GM10847 (cell line): ENCODE measurements around the gene SPAG16.

ENCODE experiments used
- POLR2A ChIP-seq: IDR thresholded peaks from 2 replicates; pipeline ENCODE4 v1.6.1; 2011; ENCODE audit not compliant: insufficient read length; ENCODE audit errors: extremely low read depth

SPAG16 gene

DNA sequence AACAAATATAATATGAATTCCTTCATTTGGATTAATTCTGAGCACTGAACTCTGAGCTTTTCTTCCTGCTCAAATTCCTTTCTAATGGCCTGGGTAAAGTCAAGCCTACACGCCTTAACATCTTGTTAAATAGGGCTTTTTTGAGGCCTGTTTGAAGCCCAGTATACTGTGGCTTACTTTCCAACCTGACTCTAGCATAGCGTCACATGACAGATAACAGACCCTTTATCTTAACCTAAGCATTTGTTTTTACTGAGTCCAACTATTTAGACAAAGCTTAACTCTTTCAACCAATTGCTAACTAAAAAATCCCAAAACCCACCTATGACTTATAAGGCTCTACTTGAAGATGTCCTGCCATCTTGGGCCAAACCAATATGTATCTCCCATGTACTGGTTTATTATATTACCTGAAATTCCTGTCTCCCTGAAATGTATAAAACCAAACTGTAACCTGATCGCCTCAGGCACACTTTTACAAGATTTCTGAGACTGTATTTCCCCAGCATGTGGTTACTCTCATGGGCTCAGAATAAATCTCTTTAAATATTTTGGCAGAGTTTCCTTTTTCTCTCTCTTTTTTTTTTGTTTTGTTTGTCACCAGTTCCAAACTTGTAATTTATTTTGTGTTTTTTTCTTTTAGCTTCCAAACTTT lies 855.5 kb downstream of the SPAG16 start:
- TF ChIP-seq POLR2A: no peak

DNA sequence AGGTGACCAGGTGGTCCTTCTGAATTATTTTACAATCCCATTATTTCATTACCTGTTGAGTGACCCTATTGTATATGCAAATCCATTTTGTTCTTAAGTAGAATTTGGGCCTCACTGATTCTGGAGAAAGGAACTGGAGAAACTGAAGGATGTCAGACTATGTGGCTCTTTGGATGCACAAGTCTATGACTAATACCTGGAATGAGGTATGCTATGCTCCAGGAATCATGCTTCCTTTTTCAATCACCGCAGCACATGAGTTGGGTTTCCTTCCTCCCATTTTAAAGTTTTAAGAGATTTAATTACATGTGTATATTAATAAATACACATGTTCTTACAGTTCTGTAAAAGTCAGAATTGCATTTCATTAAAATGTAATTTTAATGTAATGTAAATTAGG lies 872.7 kb downstream of the SPAG16 start:
- TF ChIP-seq POLR2A: no peak

DNA sequence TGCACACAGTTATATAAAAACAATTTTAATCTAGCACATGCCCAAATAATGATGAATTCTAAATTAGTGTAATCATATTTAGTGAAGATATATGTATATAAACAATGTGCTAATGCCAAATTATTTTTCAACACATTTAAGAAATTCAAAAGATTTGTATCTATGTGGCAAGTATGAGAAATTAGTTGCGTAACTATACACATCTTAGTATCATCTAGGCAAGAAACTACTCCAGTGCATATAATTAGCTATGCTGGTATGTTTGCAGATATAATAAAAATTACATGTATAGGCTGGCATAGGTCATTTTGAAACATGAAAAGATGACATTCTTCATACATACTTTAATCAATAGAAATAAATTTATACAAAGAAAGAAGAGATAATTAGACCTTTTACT lies 874.6 kb downstream of the SPAG16 start:
- TF ChIP-seq POLR2A: no peak

DNA sequence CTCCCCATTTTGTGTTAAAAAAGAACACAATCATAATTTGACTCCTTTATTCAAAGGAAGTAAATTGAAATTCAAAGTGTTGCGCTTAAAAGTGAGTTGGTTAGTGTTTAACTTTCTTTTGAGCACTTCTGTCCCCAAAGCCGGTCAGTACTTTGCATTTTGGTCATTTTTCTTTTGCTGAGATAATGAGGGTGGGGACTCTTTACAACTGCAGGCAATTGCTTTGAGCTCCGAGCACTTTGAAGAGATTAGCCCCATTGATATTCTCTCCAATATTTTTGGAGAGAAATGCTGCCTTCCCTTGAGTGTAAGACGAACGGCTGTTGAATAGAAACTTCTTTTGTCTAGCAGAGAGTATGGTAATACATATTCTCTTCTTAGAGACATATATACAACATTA lies 885.0 kb downstream of the SPAG16 start:
- TF ChIP-seq POLR2A: no peak

DNA sequence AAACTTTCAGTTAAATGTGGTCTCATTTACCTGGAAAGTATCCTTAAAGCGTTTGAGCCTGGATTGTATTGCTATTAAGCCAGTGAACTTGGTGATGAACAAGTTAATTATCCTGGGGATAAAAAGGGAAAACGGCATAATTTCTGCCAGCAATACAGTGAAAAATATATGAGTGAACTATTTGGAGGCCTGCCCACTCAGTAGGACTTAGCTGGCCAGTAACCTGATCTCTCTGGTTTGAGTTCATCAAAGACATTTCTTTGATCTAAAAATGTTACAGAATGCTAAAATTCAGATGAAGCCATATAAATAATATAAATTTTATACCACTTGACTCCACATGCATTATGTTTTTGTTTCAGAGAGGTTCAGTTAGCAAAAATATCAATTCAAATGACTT lies 885.5 kb downstream of the SPAG16 start:
- TF ChIP-seq POLR2A: no peak

DNA sequence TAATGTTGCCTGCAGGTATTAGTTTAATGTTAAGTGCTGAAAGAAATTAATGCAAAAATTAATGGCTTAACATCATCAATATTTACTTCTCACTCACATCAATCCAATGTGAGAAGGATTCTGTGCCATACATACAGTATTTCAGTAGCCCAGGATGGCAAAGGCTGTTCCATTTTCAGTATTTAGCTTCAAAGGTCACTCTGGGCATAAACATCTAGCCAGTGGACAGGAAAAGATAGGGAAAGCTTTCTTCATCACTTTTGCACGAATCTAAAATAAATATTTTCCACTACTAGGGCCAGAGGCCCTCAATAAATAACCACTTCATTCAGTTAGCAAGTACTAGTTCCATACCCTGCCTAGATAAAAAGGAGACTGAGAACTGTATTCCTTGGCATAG lies 890.3 kb downstream of the SPAG16 start:
- TF ChIP-seq POLR2A: no peak

DNA sequence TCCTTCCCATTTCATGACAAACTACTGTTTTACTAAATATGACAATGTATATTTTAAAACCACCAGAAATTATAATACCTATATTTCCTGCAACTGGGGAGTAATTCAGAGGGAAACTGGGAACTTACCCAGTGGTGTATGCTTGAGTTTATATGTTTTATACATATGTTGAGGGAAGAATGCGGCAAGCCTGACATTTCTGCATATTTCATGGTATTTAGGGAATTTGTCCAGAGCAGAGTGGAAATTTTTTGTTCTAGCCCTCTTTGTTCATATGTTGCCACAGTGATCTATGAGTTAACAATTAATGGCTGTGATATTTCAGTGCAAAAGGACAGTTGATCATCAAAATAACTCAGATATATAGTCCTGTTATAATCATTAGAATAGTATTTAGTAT lies 895.8 kb downstream of the SPAG16 start:
- TF ChIP-seq POLR2A: no peak

DNA sequence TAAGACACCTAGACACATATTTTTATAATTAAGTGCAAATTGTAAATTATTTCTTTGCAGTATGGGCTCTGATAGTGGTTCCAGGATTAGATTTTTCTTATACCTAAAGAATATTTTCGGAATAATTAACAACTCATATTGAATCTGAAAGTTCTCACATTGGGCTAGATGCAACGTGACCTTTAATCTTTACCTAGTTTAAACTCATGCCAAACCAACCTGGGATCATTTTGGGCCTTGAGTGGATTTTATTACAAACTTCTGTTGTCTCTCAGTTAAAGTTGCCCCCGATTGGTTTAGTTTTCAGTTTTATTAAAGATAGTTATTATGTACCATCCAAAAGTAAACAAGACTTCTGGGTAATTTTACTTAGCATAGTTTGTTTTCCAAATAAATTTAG lies 896.4 kb downstream of the SPAG16 start:
- no peak for TF ChIP-seq POLR2A

DNA sequence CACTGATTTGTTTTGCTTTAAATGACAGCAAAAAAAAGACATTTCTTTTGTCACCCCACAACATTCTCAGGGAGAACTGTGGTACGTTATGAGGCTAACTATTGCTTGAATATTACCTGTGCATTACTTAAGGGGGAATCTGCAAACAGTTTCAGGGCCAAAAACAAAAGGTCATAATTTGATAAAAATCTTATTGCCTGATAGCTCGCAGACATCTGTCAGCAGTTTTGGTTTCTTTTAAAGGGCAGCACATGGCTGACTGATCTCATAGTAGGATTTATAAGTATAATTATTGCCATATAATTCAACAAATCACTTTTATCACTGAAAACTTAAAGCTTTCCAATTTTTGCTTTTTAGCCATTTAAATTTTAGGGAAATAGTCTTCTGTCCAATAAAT lies 900.2 kb downstream of the SPAG16 start:
- no peak for TF ChIP-seq POLR2A

DNA sequence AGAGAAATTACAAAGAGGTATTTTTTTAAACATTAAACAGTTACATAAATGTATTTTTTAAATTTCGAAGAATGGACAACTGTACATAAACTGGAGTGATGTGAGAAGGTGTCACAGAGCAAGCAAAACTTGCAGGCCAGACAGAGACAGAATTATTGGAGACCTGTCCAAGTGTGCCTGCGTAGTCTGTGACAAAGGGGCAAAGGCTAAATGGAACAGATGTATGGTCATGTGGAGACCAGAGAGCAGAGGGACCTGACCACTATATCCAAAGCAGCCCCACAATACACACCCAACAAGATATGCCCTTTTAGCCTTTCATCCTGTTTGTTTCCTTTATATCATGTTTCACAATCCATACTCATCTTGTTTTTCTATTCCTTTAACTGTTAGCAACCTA lies 901.3 kb downstream of the SPAG16 start:
- TF ChIP-seq POLR2A: no peak

DNA sequence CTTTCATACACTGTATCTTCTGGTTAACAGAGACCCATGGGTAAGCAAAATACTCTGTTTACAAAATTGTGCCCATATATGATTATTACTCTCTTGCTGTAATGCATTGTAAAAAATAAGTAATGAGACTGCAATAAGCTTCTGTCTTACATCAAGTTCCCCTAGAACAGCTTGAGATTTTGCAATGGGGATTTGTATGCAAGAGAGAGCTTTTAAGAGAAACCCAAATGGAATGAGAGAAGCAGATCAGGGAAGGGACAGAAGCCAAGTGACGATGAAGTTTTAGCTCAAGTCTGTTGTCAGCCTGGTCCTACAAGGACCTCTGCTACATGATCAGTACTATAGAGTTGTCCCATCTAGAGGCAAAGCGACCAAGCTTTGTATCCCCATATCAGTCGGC lies 908.4 kb downstream of the SPAG16 start:
- no peak for TF ChIP-seq POLR2A

DNA sequence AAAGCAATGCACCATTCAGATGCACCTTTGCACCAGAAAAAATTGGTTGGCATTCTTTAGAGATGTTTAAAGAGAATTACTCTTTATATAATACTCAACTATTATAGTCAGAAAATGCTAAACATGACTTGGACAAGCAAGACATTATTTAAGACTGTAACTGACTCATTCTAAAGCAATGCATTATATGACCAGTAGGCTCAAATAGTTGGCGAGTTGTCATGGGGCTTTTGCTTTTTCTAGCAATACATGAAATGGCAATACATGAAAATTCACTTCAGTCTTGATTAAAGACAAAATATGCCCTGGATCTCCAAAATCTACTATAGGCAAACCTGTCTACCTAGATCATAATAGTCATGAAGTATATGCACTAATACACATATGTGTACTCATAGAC lies 909.7 kb downstream of the SPAG16 start:
- no peak for TF ChIP-seq POLR2A

DNA sequence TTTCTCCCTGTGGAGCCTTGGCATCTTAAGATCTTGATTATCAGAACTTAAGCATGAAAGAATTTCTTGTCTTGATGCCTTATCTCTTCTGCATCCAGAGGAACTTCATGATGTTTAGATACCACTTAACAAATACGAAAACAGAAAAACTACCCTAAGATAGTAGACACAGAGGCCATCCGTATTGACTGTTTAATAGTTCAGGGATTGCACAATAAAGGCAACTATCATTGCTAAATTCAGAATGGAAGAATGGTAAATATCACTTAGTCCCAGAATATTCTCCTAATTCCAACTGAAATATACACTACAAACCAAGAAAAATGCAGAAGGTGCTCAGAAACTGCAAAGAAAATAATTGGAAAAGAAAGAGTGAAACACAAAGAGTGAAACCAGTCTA lies 912.0 kb downstream of the SPAG16 start:
- no peak for TF ChIP-seq POLR2A

DNA sequence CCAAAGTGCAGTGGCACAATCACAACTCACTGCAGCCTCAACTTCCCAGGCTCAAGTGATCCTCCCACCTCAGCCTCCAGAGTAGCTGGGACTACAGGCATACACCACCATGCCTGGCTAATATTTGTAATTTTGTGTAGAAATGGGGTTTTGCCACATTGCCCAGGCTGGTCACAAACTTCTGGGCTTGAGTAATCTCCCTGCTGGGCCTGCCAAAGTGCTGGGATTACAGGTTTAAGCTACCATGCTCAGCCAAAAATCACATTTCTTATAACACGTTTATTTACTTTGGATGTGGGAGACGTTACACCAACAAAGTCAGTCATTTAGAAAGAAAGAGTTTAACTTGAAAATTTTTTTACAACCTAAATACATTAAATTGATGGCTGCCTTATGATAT lies 917.6 kb downstream of the SPAG16 start:
- TF ChIP-seq POLR2A: no peak

DNA sequence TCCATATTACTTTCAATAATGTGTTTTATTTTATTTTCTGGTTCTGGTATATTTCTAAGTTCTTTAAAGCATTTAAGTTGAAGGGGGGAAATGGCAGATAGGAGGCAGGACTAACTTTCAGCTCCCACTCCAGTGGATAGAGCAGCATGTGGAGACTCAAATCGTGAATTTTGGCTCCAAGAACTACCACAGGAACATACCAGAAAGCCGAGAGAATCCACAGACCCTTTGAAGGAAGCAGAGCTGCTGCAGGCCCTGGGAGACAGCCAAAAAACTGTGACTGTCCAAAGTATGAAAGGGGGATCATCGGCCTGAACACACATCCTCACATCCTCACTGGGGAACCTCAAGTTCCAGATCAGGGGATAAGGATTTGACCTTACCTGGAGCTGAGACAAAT lies 919.0 kb downstream of the SPAG16 start:
- no peak for TF ChIP-seq POLR2A

DNA sequence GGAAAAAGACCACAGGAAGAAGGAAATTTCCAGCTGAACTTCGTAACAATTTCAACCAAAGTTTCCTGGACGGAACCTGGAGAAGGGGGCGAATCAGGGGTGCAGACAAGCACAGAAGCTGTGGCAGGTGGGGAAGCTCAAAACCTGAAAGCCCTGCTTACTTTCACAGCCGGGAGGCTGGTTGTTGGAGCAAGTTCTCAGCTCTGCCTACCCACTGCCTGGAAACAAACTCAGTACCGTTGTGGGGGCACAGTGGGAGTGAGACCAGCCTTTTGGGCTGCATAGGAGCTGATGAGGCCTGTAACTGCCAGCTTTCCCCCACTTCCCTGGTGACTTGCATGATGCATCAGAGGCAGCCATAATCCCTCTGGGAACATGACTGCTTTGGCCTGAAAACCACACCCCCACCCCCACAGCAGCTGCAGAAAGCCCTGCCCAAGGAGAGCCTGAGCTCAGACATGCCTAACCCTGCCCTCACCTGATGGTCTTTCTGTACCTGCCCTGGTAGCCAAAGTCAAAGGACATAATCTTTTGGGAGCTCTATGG lies 919.6 kb downstream of the SPAG16 start:
- TF ChIP-seq POLR2A: no peak

DNA sequence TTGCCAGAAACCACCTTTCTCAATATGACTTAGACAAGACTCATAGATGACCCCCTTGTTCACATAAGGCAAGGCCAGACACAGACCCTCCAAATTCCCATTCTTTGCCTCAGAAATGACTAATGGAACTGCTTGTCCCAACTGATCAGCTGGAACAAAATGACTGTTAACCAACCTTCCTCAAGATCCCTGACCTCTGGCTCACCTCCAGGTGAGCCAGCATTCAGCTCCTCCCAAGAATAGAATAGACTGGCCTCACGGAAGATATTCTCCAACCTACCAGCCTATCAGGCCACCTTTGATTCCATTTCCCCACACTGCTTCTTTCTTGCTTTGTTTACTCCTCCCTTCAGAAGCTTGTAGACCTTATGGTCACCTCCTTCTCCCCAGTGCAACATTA lies 930.8 kb downstream of the SPAG16 start:
- no peak for TF ChIP-seq POLR2A
